Measurements from ENCODE around the gene STK32C.

DNA sequence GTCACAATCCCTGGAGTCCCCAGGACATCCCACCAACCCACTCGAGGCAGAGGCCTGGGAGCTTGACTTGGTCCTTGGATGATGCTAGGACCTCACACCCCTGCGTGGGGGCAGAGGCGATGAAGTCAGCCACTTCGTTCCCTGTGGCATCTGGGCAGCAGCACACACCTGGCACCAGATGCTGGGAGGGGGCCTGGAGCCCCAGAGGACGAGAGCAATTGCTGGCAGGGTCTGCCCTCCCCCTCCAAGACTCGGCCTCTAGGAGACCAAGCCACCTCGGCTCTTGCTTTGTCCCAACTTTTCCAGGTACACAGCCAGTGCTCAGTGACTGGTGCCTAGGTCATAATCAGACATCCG lies 81.9 kb downstream of the STK32C start:
- TF ChIP-seq, protein P1, sequence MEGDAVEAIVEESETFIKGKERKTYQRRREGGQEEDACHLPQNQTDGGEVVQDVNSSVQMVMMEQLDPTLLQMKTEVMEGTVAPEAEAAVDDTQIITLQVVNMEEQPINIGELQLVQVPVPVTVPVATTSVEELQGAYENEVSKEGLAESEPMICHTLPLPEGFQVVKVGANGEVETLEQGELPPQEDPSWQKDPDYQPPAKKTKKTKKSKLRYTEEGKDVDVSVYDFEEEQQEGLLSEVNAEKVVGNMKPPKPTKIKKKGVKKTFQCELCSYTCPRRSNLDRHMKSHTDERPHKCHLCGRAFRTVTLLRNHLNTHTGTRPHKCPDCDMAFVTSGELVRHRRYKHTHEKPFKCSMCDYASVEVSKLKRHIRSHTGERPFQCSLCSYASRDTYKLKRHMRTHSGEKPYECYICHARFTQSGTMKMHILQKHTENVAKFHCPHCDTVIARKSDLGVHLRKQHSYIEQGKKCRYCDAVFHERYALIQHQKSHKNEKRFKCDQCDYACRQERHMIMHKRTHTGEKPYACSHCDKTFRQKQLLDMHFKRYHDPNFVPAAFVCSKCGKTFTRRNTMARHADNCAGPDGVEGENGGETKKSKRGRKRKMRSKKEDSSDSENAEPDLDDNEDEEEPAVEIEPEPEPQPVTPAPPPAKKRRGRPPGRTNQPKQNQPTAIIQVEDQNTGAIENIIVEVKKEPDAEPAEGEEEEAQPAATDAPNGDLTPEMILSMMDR (IDR thresholded peaks at IDR 0.05 in 2 of 3, conservative IDR thresholded peaks at IDR 0.05 in 1 of 3; ENCODE audit: control insufficient read depth in 2 of 3, extremely low read depth in 1 of 3, insufficient read depth in 1 of 3, low read depth in 3 of 3, low read length in 3 of 3), result no peak
- no peak for TF ChIP-seq POLR2A (IDR thresholded peaks at IDR 0.05; ENCODE audit: low read depth, low read length)
- no peak for TF ChIP-seq EP300 (IDR thresholded peaks at IDR 0.05; ENCODE audit: borderline replicate concordance in 1 of 2, control insufficient read depth in 1 of 2, low read depth in 2 of 2, low read length in 2 of 2)
- no peak for TF ChIP-seq FOXM1 (IDR thresholded peaks at IDR 0.05; ENCODE audit: low read depth, low read length)
- no peak for TF ChIP-seq RCOR1 (conservative IDR thresholded peaks at IDR 0.05; ENCODE audit: low read depth, low read length)
- TF ChIP-seq, protein P2, sequence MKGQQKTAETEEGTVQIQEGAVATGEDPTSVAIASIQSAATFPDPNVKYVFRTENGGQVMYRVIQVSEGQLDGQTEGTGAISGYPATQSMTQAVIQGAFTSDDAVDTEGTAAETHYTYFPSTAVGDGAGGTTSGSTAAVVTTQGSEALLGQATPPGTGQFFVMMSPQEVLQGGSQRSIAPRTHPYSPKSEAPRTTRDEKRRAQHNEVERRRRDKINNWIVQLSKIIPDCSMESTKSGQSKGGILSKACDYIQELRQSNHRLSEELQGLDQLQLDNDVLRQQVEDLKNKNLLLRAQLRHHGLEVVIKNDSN (IDR thresholded peaks at IDR 0.05; ENCODE audit: borderline replicate concordance, extremely low read length, insufficient read depth, low read depth, low read length), result no peak
- TF ChIP-seq SIN3A (IDR thresholded peaks at IDR 0.05; ENCODE audit: low read depth, low read length), result no peak
- TF ChIP-seq, protein P3, sequence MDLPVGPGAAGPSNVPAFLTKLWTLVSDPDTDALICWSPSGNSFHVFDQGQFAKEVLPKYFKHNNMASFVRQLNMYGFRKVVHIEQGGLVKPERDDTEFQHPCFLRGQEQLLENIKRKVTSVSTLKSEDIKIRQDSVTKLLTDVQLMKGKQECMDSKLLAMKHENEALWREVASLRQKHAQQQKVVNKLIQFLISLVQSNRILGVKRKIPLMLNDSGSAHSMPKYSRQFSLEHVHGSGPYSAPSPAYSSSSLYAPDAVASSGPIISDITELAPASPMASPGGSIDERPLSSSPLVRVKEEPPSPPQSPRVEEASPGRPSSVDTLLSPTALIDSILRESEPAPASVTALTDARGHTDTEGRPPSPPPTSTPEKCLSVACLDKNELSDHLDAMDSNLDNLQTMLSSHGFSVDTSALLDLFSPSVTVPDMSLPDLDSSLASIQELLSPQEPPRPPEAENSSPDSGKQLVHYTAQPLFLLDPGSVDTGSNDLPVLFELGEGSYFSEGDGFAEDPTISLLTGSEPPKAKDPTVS (IDR thresholded peaks at IDR 0.05; ENCODE audit: low read depth, low read length), result no peak
- no peak for TF ChIP-seq CHD2 (IDR thresholded peaks at IDR 0.05; ENCODE audit: borderline replicate concordance, low read depth, low read length)
- TF ChIP-seq JUNB (IDR thresholded peaks at IDR 0.05), result no peak
- TF ChIP-seq GABPA (IDR thresholded peaks at IDR 0.05; ENCODE audit: low read depth), result no peak
- TF ChIP-seq KLF5 (IDR thresholded peaks at IDR 0.05; ENCODE audit: partially characterized antibody), result no peak
- no peak for TF ChIP-seq HCFC1 (IDR thresholded peaks at IDR 0.05; ENCODE audit: low read length)

Measured in GM12878 (cell line).